ENCODE results near the gene ADRB1. TPM values are rescaled to one million over a fixed set of nuclear protein-coding genes. Genes with fewer than 3 reads are reported as not detected.

The ADRB1 gene
- total RNA-seq, 2 experiments from 2014 or later: 0.91 to 1.0 TPM

- POLR2A ChIA-PET: no interaction called here
- no peak overlapping the region for H3K27ac Mint-ChIP-seq
- peaks cover 6% of the 10 kb centered on the region for H3K4me1 Mint-ChIP-seq
- no peak overlapping the region for H3K4me3 Mint-ChIP-seq
- peaks cover 10% of the 10 kb centered on the region for H3K9me3 Mint-ChIP-seq
- ATAC-seq (ENCODE audit: low read depth): no peak
- DNase-seq: no peak
- H3K27me3 Mint-ChIP-seq: peaks cover 54% of the 10 kb centered on the region
- peaks cover 2% of the 10 kb centered on the region for H3K36me3 Mint-ChIP-seq
Measured at GRCh38 chr10:114019226-114019625, 24.4 kb upstream of the ADRB1 start.

GRCh38 chr10:114021154-114021553 is 22.5 kb upstream of the ADRB1 start:
- H3K27ac Mint-ChIP-seq: no peak overlapping the region
- H3K27me3 Mint-ChIP-seq: peaks cover 44% of the 10 kb centered on the region
- POLR2A ChIA-PET: no interaction called here

DNA sequence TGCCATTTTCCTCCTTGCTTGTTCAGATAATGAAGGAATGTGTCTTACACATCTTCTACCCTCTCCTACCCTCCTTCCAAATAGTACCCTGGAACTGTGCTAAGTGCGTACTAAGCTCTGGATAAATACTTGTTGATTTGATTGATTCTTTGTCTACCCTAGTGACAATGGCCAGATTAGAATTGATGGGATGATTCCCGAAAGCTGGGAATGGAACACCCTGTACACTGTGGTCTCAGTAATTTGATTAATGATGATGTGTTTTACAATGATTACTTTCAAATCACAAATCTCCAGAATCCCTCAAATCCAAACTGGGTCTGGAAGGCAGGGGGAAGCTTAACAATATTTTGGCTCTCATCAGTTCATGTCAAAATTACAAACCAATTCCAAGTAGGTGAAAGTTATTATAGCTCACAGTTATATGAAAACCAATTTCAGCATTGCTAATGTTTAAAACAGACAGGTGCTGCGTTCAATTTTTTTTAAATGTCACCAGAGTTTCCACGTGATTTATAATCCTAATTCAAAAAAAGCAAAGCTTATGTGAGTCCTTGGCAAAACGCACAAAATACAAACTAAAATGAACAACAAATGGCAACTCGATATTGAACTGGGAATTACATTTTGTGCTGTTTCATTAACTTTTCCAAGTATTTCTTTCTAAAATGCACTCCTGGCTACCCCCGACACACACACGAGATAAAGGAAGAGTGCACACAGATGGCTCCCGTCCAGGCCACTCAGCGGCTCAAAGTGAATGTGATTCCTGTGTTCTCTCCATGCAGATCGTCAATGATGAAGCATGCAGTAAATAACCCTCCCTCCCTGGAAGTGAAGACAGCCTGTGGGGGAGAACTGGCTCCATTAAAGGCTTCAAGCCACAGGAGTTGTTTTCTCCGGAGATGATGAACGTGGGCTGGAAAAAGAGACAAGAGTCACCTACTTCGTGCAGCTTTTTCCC is 21.7 kb upstream of the ADRB1 start:
- Mint-ChIP-seq H3K27me3 (peaks cover 47% of the 10 kb centered on the region), H3K4me3 (no peak overlapping the region), H3K9me3 (peaks cover 10% of the 10 kb centered on the region), H3K27ac (no peak overlapping the region), H3K36me3 (peaks cover 8% of the 10 kb centered on the region), H3K4me1 (peaks cover 24% of the 10 kb centered on the region)
- ATAC-seq (ENCODE audit: low read depth): no peak
- POLR2A ChIA-PET: no interaction called here
- no peak for DNase-seq

More at GRCh38 chr10:114021154-114021553, 22.5 kb upstream of the ADRB1 start:
- H3K36me3 Mint-ChIP-seq: peaks cover 4% of the 10 kb centered on the region
- peaks cover 10% of the 10 kb centered on the region for H3K9me3 Mint-ChIP-seq
- DNase-seq: no peak
- H3K4me1 Mint-ChIP-seq: peaks cover 19% of the 10 kb centered on the region
- ATAC-seq (ENCODE audit: low read depth): no peak
- no peak overlapping the region for H3K4me3 Mint-ChIP-seq

DNA sequence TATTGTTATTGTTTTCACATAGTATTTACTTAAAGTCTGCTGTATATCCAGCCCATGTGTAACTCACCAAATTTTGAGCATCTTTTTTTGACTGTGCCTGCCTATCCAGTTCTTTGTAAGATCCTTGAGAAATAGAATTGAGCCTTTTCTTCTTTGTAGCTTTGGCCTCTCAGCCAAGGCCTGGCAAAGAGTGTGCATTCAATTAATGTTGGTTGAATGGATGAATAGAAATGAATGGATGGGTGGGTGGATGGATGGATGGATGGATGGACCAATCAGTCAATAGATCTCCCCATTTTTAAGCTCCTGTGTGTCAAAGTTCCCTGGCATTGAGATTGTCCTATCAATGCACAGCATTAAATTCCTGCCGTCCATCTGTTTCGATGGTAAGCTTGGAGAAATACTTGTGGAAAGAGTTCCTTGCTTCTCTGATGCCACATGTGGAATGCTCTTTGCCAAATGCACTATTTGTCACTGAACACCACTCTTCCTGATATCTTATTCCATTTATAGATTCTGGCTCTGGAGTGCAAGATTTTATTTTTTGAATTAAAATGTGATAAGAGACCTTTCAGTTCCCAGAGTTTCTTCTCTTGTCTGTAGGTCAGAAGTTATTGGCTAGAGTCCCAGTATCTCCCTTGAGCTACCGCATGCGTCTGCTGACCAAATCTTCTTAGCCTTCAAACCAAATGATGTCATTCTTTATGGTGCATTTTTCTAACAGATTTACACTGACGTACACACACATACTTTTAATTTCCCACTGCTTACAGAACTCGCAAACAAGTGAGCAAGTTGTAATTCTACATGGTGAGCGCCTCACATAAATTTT is 20.7 kb upstream of the ADRB1 start:
- peaks cover 7% of the 10 kb centered on the region for H3K9me3 Mint-ChIP-seq
- no peak for ATAC-seq (ENCODE audit: low read depth)
- DNase-seq: no peak
- no peak overlapping the region for H3K27ac Mint-ChIP-seq
- POLR2A ChIA-PET: no interaction called here
- H3K4me3 Mint-ChIP-seq: no peak overlapping the region
- H3K4me1 Mint-ChIP-seq: peaks cover 24% of the 10 kb centered on the region
- peaks cover 45% of the 10 kb centered on the region for H3K27me3 Mint-ChIP-seq
- H3K36me3 Mint-ChIP-seq: peaks cover 8% of the 10 kb centered on the region

GRCh38 chr10:114024876-114025610 is 18.6 kb upstream of the ADRB1 start:
- Mint-ChIP-seq H3K4me1 (peaks cover 29% of the 10 kb centered on the region), H3K27me3 (peaks cover 52% of the 10 kb centered on the region), H3K4me3 (peak overlapping the region; percentile 74), H3K36me3 (peaks cover 8% of the 10 kb centered on the region), H3K27ac (peak overlapping the region; percentile 89), H3K9me3 (peaks cover 7% of the 10 kb centered on the region)
- POLR2A ChIA-PET: interaction anchor here (1.0 kb wide), 1 partner anchor 43 kb away, joined by 3 read pairs; no protein-coding TSS in a partner anchor
- peak; percentile 84 for ATAC-seq (ENCODE audit: low read depth)
- DNase-seq: no peak

DNA sequence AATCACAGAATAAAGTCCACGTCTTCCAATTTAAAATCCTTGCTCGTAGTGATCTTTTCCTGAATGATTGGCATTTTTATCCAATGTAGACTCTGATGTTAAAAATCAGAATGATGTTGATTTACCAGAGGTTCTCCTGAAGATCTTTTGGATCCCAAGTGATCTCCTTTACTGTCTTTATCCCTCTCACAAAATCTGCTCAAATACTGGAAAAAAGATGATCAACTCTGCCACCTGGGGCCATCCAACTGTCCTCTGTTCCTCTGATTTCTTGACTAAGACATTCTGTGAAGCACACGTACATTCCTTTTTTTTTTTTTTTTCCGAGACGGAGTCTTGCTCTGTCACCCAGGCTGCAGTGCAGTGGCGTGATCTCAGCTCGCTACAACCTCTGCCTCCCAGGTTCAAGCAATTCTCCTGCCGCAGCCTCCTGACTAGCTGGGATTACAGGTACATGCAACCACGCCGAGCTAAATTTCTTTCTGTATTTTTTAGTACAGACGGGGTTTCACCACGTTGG is 18.0 kb upstream of the ADRB1 start:
- Mint-ChIP-seq H3K27me3 (peaks cover 51% of the 10 kb centered on the region), H3K4me1 (peaks cover 29% of the 10 kb centered on the region), H3K9me3 (peaks cover 6% of the 10 kb centered on the region), H3K36me3 (peaks cover 8% of the 10 kb centered on the region), H3K4me3 (peak overlapping the region; percentile 74), H3K27ac (peak overlapping the region; percentile 89)
- POLR2A ChIA-PET: no interaction called here
- no peak for DNase-seq
- ATAC-seq (ENCODE audit: low read depth): no peak

GRCh38 chr10:114026189-114027040 is 17.3 kb upstream of the ADRB1 start:
- Mint-ChIP-seq H3K9me3 (peaks cover 4% of the 10 kb centered on the region), H3K4me3 (no peak overlapping the region), H3K4me1 (peaks cover 29% of the 10 kb centered on the region)

DNA sequence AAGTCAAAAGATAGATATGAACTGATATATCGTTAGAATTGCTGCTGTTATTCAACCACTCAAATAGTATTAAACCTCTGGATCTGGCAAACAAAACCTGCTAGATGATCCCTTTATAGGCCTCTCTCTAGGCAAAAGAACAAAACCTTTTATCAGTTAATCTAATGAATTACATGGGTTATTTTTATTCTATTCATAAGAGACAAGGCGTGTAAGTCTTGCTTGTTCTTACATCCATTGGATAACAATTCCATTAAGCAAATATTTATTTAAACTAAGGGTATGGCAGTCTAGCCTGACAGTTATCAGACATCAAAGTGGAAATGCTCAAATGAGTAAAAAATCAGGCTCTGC is 16.6 kb upstream of the ADRB1 start:
- Mint-ChIP-seq H3K4me3 (no peak overlapping the region), H3K27me3 (peaks cover 53% of the 10 kb centered on the region)
- POLR2A ChIA-PET: no interaction called here

More at GRCh38 chr10:114026189-114027040, 17.3 kb upstream of the ADRB1 start:
- ATAC-seq (ENCODE audit: low read depth): no peak
- Mint-ChIP-seq H3K36me3 (peaks cover 5% of the 10 kb centered on the region), H3K27me3 (peaks cover 53% of the 10 kb centered on the region), H3K27ac (no peak overlapping the region)
- DNase-seq: no peak
- POLR2A ChIA-PET: no interaction called here

GRCh38 chr10:114027951-114028350 is 15.7 kb upstream of the ADRB1 start:
- ATAC-seq (ENCODE audit: low read depth): no peak
- POLR2A ChIA-PET: no interaction called here
- Mint-ChIP-seq H3K36me3 (peaks cover 5% of the 10 kb centered on the region), H3K4me1 (peaks cover 27% of the 10 kb centered on the region), H3K27me3 (peaks cover 50% of the 10 kb centered on the region), H3K27ac (no peak overlapping the region), H3K9me3 (peaks cover 4% of the 10 kb centered on the region), H3K4me3 (no peak overlapping the region)
- no peak for DNase-seq

More for the DNA sequence above, 16.6 kb upstream of the ADRB1 start:
- no peak overlapping the region for H3K27ac Mint-ChIP-seq
- DNase-seq (no peak), ATAC-seq (ENCODE audit: low read depth) (no peak)
- peaks cover 4% of the 10 kb centered on the region for H3K9me3 Mint-ChIP-seq
- H3K36me3 Mint-ChIP-seq: peaks cover 5% of the 10 kb centered on the region
- peaks cover 27% of the 10 kb centered on the region for H3K4me1 Mint-ChIP-seq

DNA sequence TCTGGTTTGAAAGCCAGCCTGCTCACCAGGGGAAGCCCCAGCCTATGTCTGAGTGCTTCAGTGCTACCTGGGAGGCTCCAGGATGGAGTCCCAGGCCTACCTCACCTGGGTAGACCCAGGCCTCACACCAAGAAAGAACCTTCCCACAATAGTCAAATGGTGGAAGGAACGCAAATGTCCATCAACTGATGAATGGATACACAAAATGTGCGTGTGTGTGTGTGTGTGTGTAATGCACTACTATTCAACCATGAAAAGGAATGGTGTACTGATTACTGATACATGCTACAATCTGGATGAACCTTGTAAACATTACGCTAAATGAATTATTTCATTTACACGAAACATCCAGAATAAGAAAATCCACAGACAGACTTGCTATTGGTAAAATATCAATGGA is 15.2 kb upstream of the ADRB1 start:
- peaks cover 52% of the 10 kb centered on the region for H3K27me3 Mint-ChIP-seq
- DNase-seq (no peak), ATAC-seq (ENCODE audit: low read depth) (no peak)
- no peak overlapping the region for H3K27ac Mint-ChIP-seq
- POLR2A ChIA-PET: no interaction called here
- peaks cover 27% of the 10 kb centered on the region for H3K4me1 Mint-ChIP-seq
- peaks cover 4% of the 10 kb centered on the region for H3K9me3 Mint-ChIP-seq
- peaks cover 5% of the 10 kb centered on the region for H3K36me3 Mint-ChIP-seq
- no peak overlapping the region for H3K4me3 Mint-ChIP-seq

DNA sequence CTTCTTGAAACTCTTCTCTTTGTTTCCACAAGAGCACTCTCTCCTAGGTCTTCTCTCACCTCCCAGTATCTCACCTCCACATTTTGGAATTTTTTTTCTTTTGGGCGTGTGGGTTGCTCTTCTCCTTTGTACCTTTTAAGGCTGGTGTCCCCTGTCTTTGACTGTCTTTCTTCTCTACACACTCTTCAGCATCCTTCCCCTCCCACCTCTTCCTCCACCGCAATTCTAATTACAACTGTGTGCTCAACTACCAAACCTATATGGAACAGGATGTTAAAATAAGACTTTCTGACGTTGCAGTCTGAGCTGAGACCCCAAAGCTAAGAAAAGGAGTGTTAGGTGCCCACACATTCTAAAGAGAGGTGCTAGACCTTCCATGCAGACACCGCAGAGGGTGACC is 14.0 kb upstream of the ADRB1 start:
- POLR2A ChIA-PET: no interaction called here
- H3K4me3 Mint-ChIP-seq: no peak overlapping the region
- H3K9me3 Mint-ChIP-seq: peaks cover 3% of the 10 kb centered on the region
- H3K4me1 Mint-ChIP-seq: peaks cover 21% of the 10 kb centered on the region
- H3K27me3 Mint-ChIP-seq: peaks cover 54% of the 10 kb centered on the region
- H3K27ac Mint-ChIP-seq: no peak overlapping the region
- peak; percentile 49 for ATAC-seq (ENCODE audit: low read depth)
- DNase-seq: no peak
- H3K36me3 Mint-ChIP-seq: peaks cover 5% of the 10 kb centered on the region

DNA sequence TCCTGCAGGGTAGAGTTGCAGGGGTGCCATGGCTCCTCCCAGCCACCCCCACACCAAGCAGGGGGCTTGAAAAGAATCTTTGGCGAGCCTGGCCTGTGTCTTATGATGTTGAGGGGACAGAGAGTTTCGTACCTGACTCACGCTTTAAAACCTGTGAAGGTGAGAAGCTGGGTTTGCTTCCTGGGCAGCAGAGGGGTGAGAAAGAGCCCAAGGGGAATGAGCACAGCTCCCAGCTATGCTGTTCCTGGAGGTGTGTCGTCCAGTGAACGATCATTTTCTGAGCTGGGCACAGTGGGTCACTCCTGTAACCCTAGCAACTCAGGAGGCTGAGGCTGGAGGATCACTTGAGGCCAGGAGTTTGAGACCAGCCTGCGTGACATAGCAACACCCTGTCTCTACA is 13.5 kb upstream of the ADRB1 start:
- Mint-ChIP-seq H3K27me3 (peaks cover 59% of the 10 kb centered on the region), H3K27ac (no peak overlapping the region), H3K36me3 (peaks cover 4% of the 10 kb centered on the region), H3K9me3 (peaks cover under 1% of the 10 kb centered on the region), H3K4me3 (no peak overlapping the region), H3K4me1 (peaks cover 16% of the 10 kb centered on the region)
- no peak for ATAC-seq (ENCODE audit: low read depth)
- POLR2A ChIA-PET: no interaction called here
- no peak for DNase-seq
